ENCODE measurements around the gene SUCLA2. TPM values are rescaled to one million over a fixed set of nuclear protein-coding genes. Genes with fewer than 3 reads are reported as not detected.

SUCLA2 gene
- total and polyA plus RNA-seq, 2 of the 8 experiments (the other 6 are each of a cell fraction or from before 2014, with no cell fraction given), result 23.5 to 78.8 TPM

DNA sequence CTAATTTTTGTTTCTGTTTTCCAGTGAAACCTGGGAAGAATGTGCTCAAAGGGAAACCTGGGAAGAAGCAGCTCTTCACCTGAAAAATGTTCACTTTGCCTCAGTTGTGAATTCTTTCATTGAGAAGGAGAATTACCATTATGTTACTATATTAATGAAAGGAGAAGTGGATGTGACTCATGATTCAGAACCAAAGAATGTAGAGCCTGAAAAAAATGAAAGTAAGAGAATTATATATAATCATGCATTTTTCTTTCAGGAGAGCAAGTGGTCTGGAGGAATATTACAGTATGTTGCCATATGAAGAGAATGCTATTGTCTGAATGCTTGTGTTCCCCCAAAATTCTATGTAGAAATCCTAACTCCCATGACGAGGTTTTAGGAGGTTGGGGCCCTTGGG is 39.8 kb upstream of the SUCLA2 start:
- H2BK20ac ChIP-seq (ENCODE audit: low read length), result no peak overlapping the region
- H2BK120ac ChIP-seq (replicated peaks; ENCODE audit: low read depth, low read length), result no peak overlapping the region
- no peak overlapping the region for H3K9ac ChIP-seq (replicated peaks in 1 of 4; ENCODE audit: extremely low read depth in 1 of 4, low read depth in 3 of 4, low read length in 3 of 4)
- no peak overlapping the region for H2AK5ac ChIP-seq (ENCODE audit: low read depth, low read length)
- H2BK15ac ChIP-seq (ENCODE audit: low read length), result no peak overlapping the region
- H3K14ac ChIP-seq (ENCODE audit: insufficient read length), result no peak overlapping the region
- H3K23ac ChIP-seq (ENCODE audit: insufficient read length), result no peak overlapping the region
- H2BK12ac ChIP-seq (ENCODE audit: low read depth, low read length), result no peak overlapping the region
- peaks cover 0 to 19% of the 10 kb centered on the region in 2 experiments; a peak in 3 of 4 replicates for H3K79me2 ChIP-seq (ENCODE audit: control insufficient read depth in 1 of 2, insufficient read depth in 2 of 2, low read length in 2 of 2)
- H4K91ac ChIP-seq (replicated peaks; ENCODE audit: insufficient read length, low read length), result no peak overlapping the region
- H4K20me1 ChIP-seq (replicated peaks in 1 of 2; ENCODE audit: control insufficient read depth in 1 of 2, insufficient read depth in 2 of 2, low read length in 2 of 2), result peaks cover 0 to 3% of the 10 kb centered on the region in 2 experiments
- FAIRE-seq (no peak), DNase-seq (ENCODE audit: low read depth in 1 of 2, low spot score in 2 of 2) (no peak)
- no peak overlapping the region for H3K4me2 ChIP-seq (ENCODE audit: insufficient read depth in 1 of 2, low read depth in 2 of 2, low read length in 2 of 2)
- H3K27ac ChIP-seq (ENCODE audit: low read depth, low read length), result no peak overlapping the region
- no peak overlapping the region for H3K56ac ChIP-seq (replicated peaks; ENCODE audit: insufficient read length, low read depth, low read length)
- POLR2A ChIA-PET (ENCODE audit: partially characterized antibody), result interaction anchor here (1.1 to 1.5 kb wide), 2 partner anchors 8 to 10 kb away, joined by 5 read pairs; no protein-coding TSS in a partner anchor
- no peak overlapping the region for H4K8ac ChIP-seq (ENCODE audit: extremely low read depth, insufficient read depth, low read length)
- no peak for TF ChIP-seq HDAC6 (IDR thresholded peaks at IDR 0.05; ENCODE audit: low read depth, low read length)
- no peak for TF ChIP-seq SIRT6 (IDR thresholded peaks at IDR 0.05; ENCODE audit: low read length)
- no peak for TF ChIP-seq ATF3 (IDR thresholded peaks at IDR 0.05; ENCODE audit: insufficient read depth, low read depth, low read length)
- no peak for TF ChIP-seq EGR1 (IDR thresholded peaks at IDR 0.05; ENCODE audit: borderline replicate concordance, low read depth, low read length)
- TF ChIP-seq, protein P1, sequence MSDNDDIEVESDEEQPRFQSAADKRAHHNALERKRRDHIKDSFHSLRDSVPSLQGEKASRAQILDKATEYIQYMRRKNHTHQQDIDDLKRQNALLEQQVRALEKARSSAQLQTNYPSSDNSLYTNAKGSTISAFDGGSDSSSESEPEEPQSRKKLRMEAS (IDR thresholded peaks at IDR 0.05), result no peak
- TF ChIP-seq SP1 (IDR thresholded peaks at IDR 0.05; ENCODE audit: low read depth, low read length), result no peak
- CTCF ChIA-PET (ENCODE audit: partially characterized antibody), result interaction anchor here (0.6 kb wide), 1 partner anchor 90 kb away, joined by 3 read pairs; no protein-coding TSS in a partner anchor
- no peak overlapping the region for H2BK5ac ChIP-seq (ENCODE audit: low read depth, low read length)
- H3K9me3 ChIP-seq (ENCODE audit: insufficient read depth in 2 of 2, low read depth in 1 of 2, low read length in 1 of 2), result no peaks in the 10 kb centered on the region
- H3K27me3 ChIP-seq (replicated peaks in 1 of 4; ENCODE audit: control insufficient read depth in 3 of 4, extremely low read depth in 1 of 4, insufficient read depth in 3 of 4, low read length in 3 of 4), result no peaks in the 10 kb centered on the region
- 0 out of 2 replicates have a peak, but pooled peaks cover 2% of the 10 kb centered on the region for H3K79me1 ChIP-seq (ENCODE audit: low read depth, low read length)
- H3K4me1 ChIP-seq (replicated peaks in 1 of 4; ENCODE audit: control insufficient read depth in 3 of 4, insufficient read depth in 4 of 4, low read length in 3 of 4), result peaks cover 0 to 4% (median 2%) of the 10 kb centered on the region in 4 experiments; a peak in 3 of 7 replicates
- H3K4me3 ChIP-seq (ENCODE audit: extremely low read depth in 1 of 4, insufficient read depth in 2 of 4, low read depth in 3 of 4, low read length in 4 of 4), result no peak overlapping the region
- H4K5ac ChIP-seq (ENCODE audit: insufficient read length, low read depth, low read length), result no peak overlapping the region
- H2AFZ ChIP-seq (ENCODE audit: low read length), result no peak overlapping the region
- peaks cover 6% of the 10 kb centered on the region for H3K23me2 ChIP-seq (ENCODE audit: low read depth, low read length)
- H3K18ac ChIP-seq (ENCODE audit: extremely low read depth, low read length), result no peak overlapping the region
- no peak overlapping the region for H3K4ac ChIP-seq (replicated peaks; ENCODE audit: insufficient read length, low read depth, low read length)
- 84% methylated on average over 1 of the region's 1 CpG; no CpG with 5 or more reads in 1 of the 2 experiments for WGBS, 2 experiments (ENCODE audit: extremely low coverage in 1 of 2, insufficient coverage in 1 of 2, insufficient read length in 1 of 2, insufficient replicate concordance in 2 of 2, low coverage in 1 of 2, low lambda C conversion rate in 2 of 2, missing lambda C conversion rate in 1 of 2)
- peaks cover 7 to 20% (median 12%) of the 10 kb centered on the region in 4 experiments; a peak in 5 of 8 replicates for H3K36me3 ChIP-seq (ENCODE audit: control insufficient read depth in 2 of 4, insufficient read depth in 4 of 4, low read length in 3 of 4)
